HG03521 (cell line): Measurements from ENCODE around the gene SULF2.
"Not testable (repeated sequence)": the region's sequence is repeated elsewhere in the genome, so short reads cannot be mapped to it uniquely, and the experiment has no call there.

Experiments used
- ATAC-seq: cut with Tn5 transposase; IDR thresholded peaks from one replicate; pipeline ENCODE4 v1.9.1; 2021; ENCODE audit warnings: mild to moderate bottlenecking, moderate library complexity; ENCODE audit not compliant: unreplicated experiment

SULF2 gene

GRCh38 chr20:47785311-47785853 lies at the start of gene SULF2:
SULF2 (minus strand) TSS chr20:47785481; CDS start chr20:47757363, 28,118 bp downstream.
- no peak for ATAC-seq

GRCh38 chr20:47831675-47832074 lies 46.4 kb upstream of the SULF2 start:
- ATAC-seq = not testable (repeated sequence)

- not testable (repeated sequence) for ATAC-seq
Measured at GRCh38 chr20:47826716-47827115, 41.4 kb upstream of the SULF2 start.

- not testable (repeated sequence) for ATAC-seq
Measured at GRCh38 chr20:47826006-47826405, 40.7 kb upstream of the SULF2 start.

GRCh38 chr20:47825011-47825762 lies 39.9 kb upstream of the SULF2 start:
- no peak for ATAC-seq

- ATAC-seq = not testable (repeated sequence)
Measured at GRCh38 chr20:47823941-47824340, 38.7 kb upstream of the SULF2 start.

- no peak for ATAC-seq
Measured at GRCh38 chr20:47821481-47822100, 36.3 kb upstream of the SULF2 start.

- no peak for ATAC-seq
Measured at GRCh38 chr20:47818996-47819609, 33.8 kb upstream of the SULF2 start.

- ATAC-seq = no peak
Measured at GRCh38 chr20:47818466-47818865, 33.2 kb upstream of the SULF2 start.

GRCh38 chr20:47818016-47818415 lies 32.7 kb upstream of the SULF2 start:
- no peak for ATAC-seq

GRCh38 chr20:47817573-47817972 lies 32.3 kb upstream of the SULF2 start:
- ATAC-seq = no peak

GRCh38 chr20:47816487-47817451 lies 31.5 kb upstream of the SULF2 start:
- ATAC-seq = no peak

- ATAC-seq = no peak
Measured at GRCh38 chr20:47815866-47816265, 30.6 kb upstream of the SULF2 start.

GRCh38 chr20:47815416-47815806 lies 30.1 kb upstream of the SULF2 start:
- ATAC-seq = no peak

- no peak for ATAC-seq
Measured at GRCh38 chr20:47814632-47815415, 29.5 kb upstream of the SULF2 start.

GRCh38 chr20:47810721-47811347 lies 25.6 kb upstream of the SULF2 start:
- ATAC-seq = no peak

GRCh38 chr20:47810116-47810677 lies 24.9 kb upstream of the SULF2 start:
- ATAC-seq = no peak

- no peak for ATAC-seq
Measured at GRCh38 chr20:47809161-47809960, 24.1 kb upstream of the SULF2 start.
